Stimulated activated CD8-positive, alpha-beta memory T cell treated with anti-CD3 and anti-CD28 coated beads, Interleukin-2, amount 100 ng/mL, for 1 hour (primary cell): ENCODE data around the gene UBE2J2.

Experiments used
- DNase-seq, 2 donors: peaks; one replicate each; pipeline ENCODE4 v3.0.0-alpha.2; 2020; ENCODE audit warnings: low read depth in 2 of 2

UBE2J2 gene

DNA sequence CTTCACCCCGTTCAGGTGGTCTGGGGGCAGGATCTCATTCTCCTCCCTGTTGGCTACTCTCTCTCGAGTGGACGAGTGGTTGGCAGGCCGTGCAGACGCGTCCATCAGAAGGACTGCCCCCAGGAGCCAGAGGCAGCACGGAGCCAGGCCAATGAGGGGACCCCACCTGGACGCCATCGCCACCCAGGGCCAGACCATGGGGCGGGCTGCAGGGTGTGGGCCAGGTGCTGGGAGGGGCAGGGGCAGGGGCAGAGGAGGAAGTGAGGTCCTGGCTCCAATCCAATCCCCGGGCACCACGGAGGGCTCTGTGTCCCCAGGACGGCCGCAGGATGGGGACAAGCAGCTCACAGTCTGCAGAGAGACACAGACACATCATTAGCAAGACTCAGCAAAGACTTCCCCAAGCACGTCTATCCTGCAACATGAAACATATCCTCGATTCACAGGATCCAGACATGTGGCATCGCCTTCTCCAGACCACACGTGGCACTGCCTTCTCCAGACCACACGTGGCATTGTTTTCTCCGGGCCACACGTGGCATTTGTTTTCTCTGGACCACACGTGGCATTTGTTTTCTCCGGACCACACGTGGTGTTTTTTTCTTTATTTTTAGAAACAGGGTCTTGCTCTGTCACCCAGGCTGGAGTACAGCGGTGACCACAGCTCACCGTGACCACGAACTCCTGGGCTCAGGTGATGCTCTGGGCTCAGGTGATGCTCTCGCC, 44.9 kb downstream of the UBE2J2 start:
- no peak for DNase-seq

DNA sequence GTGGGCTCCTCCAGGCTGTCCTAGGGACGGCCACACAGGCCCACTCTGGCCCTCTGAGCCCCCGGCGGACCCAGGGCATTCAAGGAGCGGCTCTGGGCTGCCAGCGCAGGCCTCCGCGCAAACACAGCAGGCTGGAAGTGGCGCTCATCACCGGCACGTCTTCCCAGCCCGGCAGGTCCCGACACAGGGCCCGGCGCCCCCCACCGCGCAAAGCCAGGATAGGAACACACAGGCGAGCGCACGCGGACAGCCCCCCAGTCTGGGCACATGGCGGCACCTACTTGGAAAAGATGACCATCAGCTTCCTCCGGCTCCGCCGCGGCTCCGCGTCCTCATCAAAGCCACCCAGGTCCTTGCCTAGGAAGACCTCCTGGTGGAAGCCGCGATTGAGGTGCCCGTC, 45.5 kb downstream of the UBE2J2 start:
- DNase-seq, result no peak

- DNase-seq, result no peak
These were observed 46.3 kb downstream of the UBE2J2 start for GRCh38 chr1:1227386-1227785.

- DNase-seq, result no peak
These were observed 46.9 kb downstream of the UBE2J2 start for GRCh38 chr1:1226566-1227362.

GRCh38 chr1:1225913-1226312, 47.7 kb downstream of the UBE2J2 start:
- no peak for DNase-seq

GRCh38 chr1:1225238-1225845, 48.3 kb downstream of the UBE2J2 start:
- no peak for DNase-seq

DNA sequence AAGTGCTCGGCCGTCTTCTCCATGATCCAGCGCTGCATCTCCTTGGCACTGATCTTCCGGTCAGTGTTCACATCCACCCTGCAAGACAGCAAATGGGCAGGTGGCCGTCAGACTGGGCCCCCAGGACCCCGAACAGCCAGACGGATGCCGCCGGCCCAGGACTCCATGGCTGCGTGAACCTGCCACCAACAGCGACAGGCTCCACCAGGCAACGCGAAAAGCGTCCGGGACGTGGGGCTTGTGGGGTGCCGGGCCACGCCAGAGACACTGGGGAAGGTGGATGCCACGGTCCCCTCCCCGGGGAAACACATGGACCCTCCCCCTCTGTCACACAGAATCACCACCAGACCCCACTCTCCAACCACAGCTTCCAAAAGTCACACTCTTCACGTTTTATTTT, 49.8 kb downstream of the UBE2J2 start:
- DNase-seq, result no peak

- DNase-seq, result no peak
These were observed 50.3 kb downstream of the UBE2J2 start for GRCh38 chr1:1223321-1223720.

DNA sequence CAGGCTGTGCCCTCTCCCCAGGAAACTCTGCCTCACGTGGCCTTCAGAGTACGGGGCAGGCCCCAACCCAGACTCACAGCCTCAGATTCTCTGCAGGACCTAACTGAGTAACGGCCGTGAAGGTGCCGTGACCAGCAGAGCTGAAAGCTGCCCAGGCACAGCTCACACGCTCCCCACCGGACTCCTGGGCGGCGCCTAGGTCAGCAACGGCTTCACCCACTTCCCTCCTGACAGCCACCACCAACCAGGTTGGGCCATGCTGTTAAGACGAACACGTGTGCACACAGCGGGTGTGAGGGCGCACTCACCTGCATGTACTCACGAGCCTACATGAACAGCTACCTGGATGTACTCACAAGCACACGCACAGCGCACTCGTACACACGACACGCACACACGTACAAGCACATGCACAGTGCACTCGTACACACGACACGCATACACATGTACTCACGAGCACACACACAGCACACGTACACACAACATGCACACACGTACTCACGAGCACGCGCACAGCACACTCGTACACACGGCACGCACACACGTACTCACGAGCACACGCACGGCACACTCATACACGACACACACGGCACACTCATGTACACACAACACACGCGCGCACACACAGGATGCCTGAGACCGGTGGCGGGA, 51.0 kb downstream of the UBE2J2 start:
- no peak for DNase-seq

GRCh38 chr1:1221887-1222574, 51.6 kb downstream of the UBE2J2 start:
- DNase-seq, result no peak

DNA sequence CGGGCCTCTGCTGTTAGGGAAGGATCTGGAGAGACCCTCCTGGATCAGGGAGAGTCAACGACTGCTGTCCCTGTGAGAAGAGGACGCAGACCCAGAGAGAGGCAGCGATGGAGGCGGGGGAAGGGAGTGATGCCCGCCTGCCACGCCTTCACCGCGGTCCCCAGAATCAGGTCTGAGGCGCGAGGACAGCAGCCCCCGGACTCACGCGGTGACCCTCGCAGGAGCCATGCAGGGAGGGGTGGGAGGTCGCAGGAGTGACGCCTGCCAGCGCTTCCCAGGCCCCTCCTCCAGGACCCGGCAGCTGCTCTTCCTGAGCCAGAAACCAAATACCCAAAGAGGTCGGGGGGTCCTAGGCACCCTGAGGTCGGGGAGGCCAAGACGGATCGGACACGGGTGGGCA, 53.5 kb downstream of the UBE2J2 start:
- DNase-seq, result no peak

DNA sequence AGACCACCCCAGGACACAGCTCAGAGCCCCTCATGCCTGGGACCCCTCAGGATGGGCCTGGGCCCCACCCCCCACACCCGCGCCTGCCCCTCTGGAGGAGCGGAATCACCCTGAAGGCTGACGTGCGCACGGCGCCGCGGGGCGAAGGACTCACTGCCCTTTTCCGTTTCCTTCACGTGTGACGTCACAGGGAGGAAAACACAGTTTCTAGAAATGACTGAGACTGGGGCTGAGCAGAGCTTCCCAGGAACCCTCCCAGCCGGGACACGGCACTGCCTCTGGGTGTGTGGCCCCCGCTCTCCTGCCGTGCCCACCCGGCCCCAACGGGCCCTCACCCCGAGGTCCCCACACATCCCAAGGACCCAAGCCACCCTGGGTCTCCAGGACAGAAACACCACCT, 54.3 kb downstream of the UBE2J2 start:
- peak in 1 of 2 donors; percentile 36 for DNase-seq

DNA sequence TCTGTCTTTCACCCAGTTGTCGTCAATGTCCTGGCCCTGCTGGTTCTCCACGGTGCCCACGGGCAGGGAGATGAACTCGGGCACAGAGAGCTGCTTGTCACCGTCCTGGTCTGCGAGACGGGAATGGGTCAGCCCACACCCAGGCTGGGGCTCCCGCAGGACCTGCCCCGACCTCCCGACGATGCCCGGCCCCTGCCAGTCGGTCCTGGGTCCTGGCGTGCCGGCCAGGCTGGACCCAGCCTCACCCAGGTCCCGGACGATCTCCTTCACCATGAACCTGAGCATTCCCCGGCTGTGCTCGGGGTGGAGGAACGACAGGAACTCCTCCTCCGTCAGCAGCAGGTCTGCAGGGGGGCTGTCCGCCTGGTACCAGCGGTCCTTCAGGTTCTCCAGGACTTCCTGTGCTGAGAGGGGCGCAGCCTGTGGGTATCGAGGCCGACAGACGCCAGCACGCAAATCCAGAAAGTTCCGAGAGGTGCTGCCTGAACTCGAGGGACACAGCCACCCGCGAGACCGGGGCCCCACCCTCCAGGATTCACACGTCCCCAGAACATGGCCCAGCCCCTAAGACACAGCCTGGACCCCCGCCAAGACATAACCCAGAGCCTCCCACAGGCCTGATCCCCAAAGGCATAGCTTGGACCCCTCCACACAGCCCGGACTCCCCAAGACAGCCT, 55.0 kb downstream of the UBE2J2 start:
- DNase-seq, result no peak

DNA sequence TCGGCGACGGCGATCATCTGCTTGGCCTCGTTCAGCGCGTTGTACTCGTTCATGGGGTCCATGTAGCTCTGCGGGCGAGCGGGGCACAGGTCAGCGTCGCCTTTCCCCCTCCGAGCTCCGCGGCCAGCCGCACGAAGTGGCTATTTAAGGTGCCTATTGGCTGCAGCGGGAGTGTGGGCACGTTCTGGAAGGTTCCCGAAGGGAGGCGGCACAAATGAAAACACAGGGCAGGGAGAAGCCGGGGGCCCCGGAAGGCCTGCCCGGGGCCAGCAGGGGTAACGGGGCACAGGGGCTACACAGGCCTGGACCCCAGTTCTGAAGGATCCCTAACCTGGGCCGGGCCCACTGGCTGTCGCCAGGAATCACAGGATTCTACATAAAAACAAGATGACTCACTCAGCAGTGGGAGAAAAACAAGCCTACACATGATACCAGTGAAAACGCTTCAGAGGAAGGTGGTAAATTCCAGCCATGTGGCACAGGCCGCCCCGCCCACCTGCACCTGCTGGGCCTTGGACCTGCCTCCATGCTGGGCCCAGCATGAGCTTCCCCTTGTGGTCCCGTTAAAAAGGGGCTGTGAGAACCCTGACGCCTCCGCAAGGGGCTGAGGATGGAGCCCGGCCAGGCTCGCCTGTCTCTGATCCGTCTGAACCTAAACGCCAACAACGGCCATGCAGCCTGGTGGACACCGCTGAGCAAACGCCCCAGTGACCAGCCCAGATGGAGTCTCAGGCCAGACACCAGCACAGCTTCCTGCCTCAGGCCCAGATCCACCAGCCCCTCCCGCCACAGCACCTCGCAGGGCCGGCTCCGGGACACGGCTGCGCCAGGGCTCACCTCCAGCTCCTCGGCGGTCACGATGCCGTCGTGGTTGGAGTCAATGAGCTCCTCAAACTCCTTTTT, 55.8 kb downstream of the UBE2J2 start:
- no peak for DNase-seq

DNA sequence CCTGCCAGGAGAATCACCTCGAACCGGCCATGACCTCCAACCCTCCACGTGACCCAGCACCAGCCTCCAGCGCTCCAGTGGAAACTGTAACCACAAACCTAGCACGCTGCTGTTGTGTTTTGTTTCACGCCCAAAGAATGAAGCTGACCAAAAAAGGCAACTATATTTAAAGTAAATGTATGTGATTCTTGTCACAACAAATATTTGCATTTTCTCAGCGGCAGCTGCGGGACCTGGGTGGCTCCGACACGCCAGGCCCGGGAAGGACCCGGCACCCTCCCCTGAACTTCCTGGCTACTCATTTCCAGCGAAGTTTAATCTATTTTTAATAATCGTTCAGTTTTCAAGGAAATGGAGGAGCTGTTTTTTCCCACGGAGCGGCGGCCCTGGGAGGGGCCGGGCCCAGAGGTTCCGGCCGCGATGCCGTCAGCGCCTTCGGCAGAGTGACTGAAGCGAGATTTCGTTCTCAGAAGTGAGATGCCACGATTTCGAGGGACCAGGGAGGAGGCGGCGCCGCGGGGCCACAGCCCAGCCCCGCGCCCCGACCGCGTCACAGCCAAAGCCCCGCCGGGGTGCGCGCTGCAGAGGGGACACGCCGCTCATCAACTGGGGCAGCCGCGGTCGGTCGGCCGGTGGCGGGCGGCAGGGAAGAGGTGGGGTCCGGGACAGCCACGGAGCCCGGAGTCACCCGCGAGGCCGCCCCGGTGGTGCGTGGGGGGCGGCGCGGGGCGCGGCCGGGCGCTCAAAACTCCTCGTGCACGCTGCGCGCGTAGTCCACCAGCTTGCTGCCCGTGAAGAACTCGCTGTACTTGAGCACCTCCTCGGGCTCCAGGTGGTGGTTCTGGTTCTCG, 56.7 kb downstream of the UBE2J2 start:
- no peak for DNase-seq

GRCh38 chr1:1215881-1216605, 57.6 kb downstream of the UBE2J2 start:
- no peak for DNase-seq

DNA sequence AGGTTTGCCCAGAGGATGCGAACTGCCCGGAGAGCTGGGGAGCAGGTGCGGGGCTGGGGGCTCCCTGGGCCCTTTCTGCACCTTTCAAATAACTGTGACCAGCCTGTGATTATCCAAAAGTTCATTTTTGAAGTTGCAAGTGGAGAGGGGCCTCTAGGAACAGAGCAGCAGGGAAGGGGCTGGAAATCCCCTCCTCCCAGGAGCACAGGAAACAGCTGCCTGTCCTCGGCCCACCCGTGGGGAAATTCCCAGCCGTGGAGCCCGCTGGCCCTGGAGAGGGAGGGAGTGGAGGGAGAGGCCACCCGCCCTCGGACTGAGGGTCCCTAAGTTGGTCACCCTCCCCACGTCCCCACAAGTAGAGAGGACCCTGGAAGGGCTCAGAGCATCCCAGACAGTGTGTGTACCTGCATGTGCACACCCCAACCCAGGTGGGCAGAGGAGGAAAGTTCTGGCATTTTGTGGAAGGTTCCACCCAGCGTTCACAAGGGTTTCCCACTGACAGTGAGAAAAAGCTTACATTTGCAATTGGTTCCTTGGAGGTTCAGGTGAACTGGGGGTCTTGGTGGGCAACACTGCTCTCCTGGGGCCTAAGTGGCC, 58.5 kb downstream of the UBE2J2 start:
- DNase-seq, result no peak
